ENCODE measurements around the gene HMGB3.

- TF ChIP-seq CTCF (conservative IDR thresholded peaks at IDR 0.05; ENCODE audit: low read depth, low read length): no peak
- no peak for TF ChIP-seq EZH2phosphoT487 (IDR thresholded peaks at IDR 0.05; ENCODE audit: borderline replicate concordance, low read length)
Measured at GRCh38 chrX:150966742-150967141, 16.4 kb upstream of the HMGB3 start.

Data from PC-3 (cell line).